ENCODE data around the gene RIMBP2.

Gene RIMBP2

GRCh38 chr12:130687796-130688778, 28.0 kb downstream of the RIMBP2 start:
- no peak for TF ChIP-seq CTCF (IDR thresholded peaks at IDR 0.05)
- Histone ChIP-seq H3K9me3 (ENCODE audit: control insufficient read depth, low read length) (no peaks in the 10 kb centered on the region), H3K79me2 (peaks cover 42% of the 10 kb centered on the region), H3K9ac (no peak overlapping the region), H3K4me3 (ENCODE audit: low read depth, low read length) (no peak overlapping the region), H3K4me2 (ENCODE audit: low read length) (no peak overlapping the region), H3K36me3 (ENCODE audit: control insufficient read depth, insufficient read depth, low read length) (no peaks in the 10 kb centered on the region), H3K4me1 (no peaks in the 10 kb centered on the region), H3K27me3 (ENCODE audit: control insufficient read depth, insufficient read depth, low read length) (no peaks in the 10 kb centered on the region), H2AFZ (no peak overlapping the region), H3K27ac (no peak overlapping the region)

GRCh38 chr12:130687190-130687589, 28.9 kb downstream of the RIMBP2 start:
- H3K4me3 ChIP-seq (ENCODE audit: low read depth, low read length), result no peak overlapping the region
- H3K9ac ChIP-seq, result no peak overlapping the region
- H3K79me2 ChIP-seq, result peaks cover 46% of the 10 kb centered on the region
- H3K4me1 ChIP-seq, result no peaks in the 10 kb centered on the region
- no peak overlapping the region for H3K27ac ChIP-seq
- no peak for TF ChIP-seq CTCF (IDR thresholded peaks at IDR 0.05)
- H3K36me3 ChIP-seq (ENCODE audit: control insufficient read depth, insufficient read depth, low read length), result no peaks in the 10 kb centered on the region
- H3K9me3 ChIP-seq (ENCODE audit: control insufficient read depth, low read length), result no peaks in the 10 kb centered on the region
- H2AFZ ChIP-seq, result no peak overlapping the region
- H3K27me3 ChIP-seq (ENCODE audit: control insufficient read depth, insufficient read depth, low read length), result no peaks in the 10 kb centered on the region
- no peak overlapping the region for H3K4me2 ChIP-seq (ENCODE audit: low read length)

- H3K9ac ChIP-seq, result no peak overlapping the region
- H3K36me3 ChIP-seq (ENCODE audit: control insufficient read depth, insufficient read depth, low read length), result no peaks in the 10 kb centered on the region
- H3K4me1 ChIP-seq, result no peaks in the 10 kb centered on the region
- no peak overlapping the region for H3K4me2 ChIP-seq (ENCODE audit: low read length)
- peaks cover 45% of the 10 kb centered on the region for H3K79me2 ChIP-seq
- no peak overlapping the region for H3K4me3 ChIP-seq (ENCODE audit: low read depth, low read length)
- H3K9me3 ChIP-seq (ENCODE audit: control insufficient read depth, low read length), result no peaks in the 10 kb centered on the region
- TF ChIP-seq CTCF (IDR thresholded peaks at IDR 0.05), result no peak
- no peaks in the 10 kb centered on the region for H3K27me3 ChIP-seq (ENCODE audit: control insufficient read depth, insufficient read depth, low read length)
- no peak overlapping the region for H3K27ac ChIP-seq
- no peak overlapping the region for H2AFZ ChIP-seq
These were observed 29.5 kb downstream of the RIMBP2 start for GRCh38 chr12:130686511-130686991.

GRCh38 chr12:130685850-130686249, 30.2 kb downstream of the RIMBP2 start:
- Histone ChIP-seq H3K4me3 (ENCODE audit: low read depth, low read length) (no peak overlapping the region), H3K9ac (no peak overlapping the region), H2AFZ (no peak overlapping the region), H3K4me1 (no peaks in the 10 kb centered on the region), H3K27me3 (ENCODE audit: control insufficient read depth, insufficient read depth, low read length) (no peaks in the 10 kb centered on the region), H3K36me3 (ENCODE audit: control insufficient read depth, insufficient read depth, low read length) (no peaks in the 10 kb centered on the region), H3K27ac (no peak overlapping the region), H3K9me3 (ENCODE audit: control insufficient read depth, low read length) (no peaks in the 10 kb centered on the region), H3K79me2 (peaks cover 40% of the 10 kb centered on the region), H3K4me2 (ENCODE audit: low read length) (no peak overlapping the region)
- no peak for TF ChIP-seq CTCF (IDR thresholded peaks at IDR 0.05)

Data from parathyroid adenoma (tissue), 2 donors.